Psoas muscle (tissue), 8 donors: ENCODE measurements around the gene CHRNA7. TPM values are rescaled to one million over a fixed set of nuclear protein-coding genes. Genes with fewer than 3 reads are reported as not detected.

ENCODE experiments used
- ATAC-seq, 4 donors: fragments of 200-7000 bp; cut with Tn5 transposase; one replicate each; pipeline ENCODE4 v1.9.1; 2020; ENCODE audit warnings: moderate library complexity in 3 of 4, mild to moderate bottlenecking in 2 of 4
- DNase-seq, 2 donors: peaks; one replicate each; pipeline ENCODE4 v3.0.0-alpha.2; 2020
- H3K27ac ChIP-seq: fragments of 200-600 bp; one replicate; pipeline ENCODE4 v1.8.0; 2022
- H3K27me3 ChIP-seq, 3 donors: fragments of 200-600 bp in 1 of 3; one replicate each; pipeline versions ENCODE4 v1.6.1 to v1.8.0; 2013 to 2022; ENCODE audit warnings: low read length in 2 of 3, mild to moderate bottlenecking in 2 of 3, moderate library complexity in 1 of 3; ENCODE audit not compliant: insufficient read depth in 3 of 3
- H3K36me3 ChIP-seq, 2 donors: fragments of 200-600 bp in 1 of 2; one replicate each; pipeline versions ENCODE4 v1.6.1 to v1.8.0; 2013 to 2022; ENCODE audit warnings: low read depth in 1 of 2, mild to moderate bottlenecking in 1 of 2, moderate library complexity in 1 of 2; ENCODE audit not compliant: insufficient read depth in 1 of 2
- H3K4me1 ChIP-seq: fragments of 200-600 bp; one replicate; pipeline ENCODE4 v1.8.0; 2022
- H3K4me3 ChIP-seq: fragments of 200-600 bp; one replicate; pipeline ENCODE4 v1.8.0; 2022; ENCODE audit warnings: mild to moderate bottlenecking
- H3K9me3 ChIP-seq: fragments of 200-600 bp; one replicate; pipeline ENCODE4 v1.8.0; 2022
- WGBS, 3 donors: extraction: QIAGEN DNeasy Blood & Tissue Kit; methylation state at CpG; one replicate each; pipeline versions ENCODE4 v1.1.6 to v1.1.7; 2013; 5-methylcytosine and 5-hydroxymethylcytosine counted together
- intact Hi-C, 2 donors: fragments of 100-400 bp; cut with DNase I; formaldehyde crosslinking; loops; one replicate each; pipeline versions ENCODE4 v1.11.0 to v1.14.2; 2022
- polyA plus RNA-seq, 3 donors: library from polyadenylated mRNA; stranded (reverse); fragments of 200-250 nt; gene quantifications; one replicate each; pipeline ENCODE4 v1.2.3, GENCODE V29; 2013
- total RNA-seq, 4 donors: library from RNA; stranded (reverse); fragmentation: NEBNext Ultra II Directional in 2 of 4; extraction: Animal tissue kit (Norgen Biotek cat#: 25700) in 2 of 4; gene quantifications; one replicate each; pipeline versions ENCODE4 v1.2.1 to v1.2.4, GENCODE V29; 2021 to 2023
- TF ChIP-seq, protein P1 (sequence below): fragments of 200-600 bp; IDR thresholded peaks from one replicate; pipeline ENCODE4 v1.8.0; 2022; ENCODE audit warnings: antibody characterized with exemption
- donor health status: healthy with polysubstance abuse.
- donor health status: DM: no; HTN: no; CAD: no; lungs with moderate emphysema.
- donor health status: Bipolar disorder and iron deficiency.
- donor health status: healthy.
- donor health status: DM: yes; HTN: yes; CAD: no.
- donor health status: DM: no; HTN: no; CAD: no.
- donor health status: DM: no; HTN: no; CAD: no.
- donor health status: DM: yes; HTN: yes; CAD: no.

Gene CHRNA7
- total and polyA plus RNA-seq, 7 donors: 0.18 to 1.9 (median 0.45) TPM

DNA sequence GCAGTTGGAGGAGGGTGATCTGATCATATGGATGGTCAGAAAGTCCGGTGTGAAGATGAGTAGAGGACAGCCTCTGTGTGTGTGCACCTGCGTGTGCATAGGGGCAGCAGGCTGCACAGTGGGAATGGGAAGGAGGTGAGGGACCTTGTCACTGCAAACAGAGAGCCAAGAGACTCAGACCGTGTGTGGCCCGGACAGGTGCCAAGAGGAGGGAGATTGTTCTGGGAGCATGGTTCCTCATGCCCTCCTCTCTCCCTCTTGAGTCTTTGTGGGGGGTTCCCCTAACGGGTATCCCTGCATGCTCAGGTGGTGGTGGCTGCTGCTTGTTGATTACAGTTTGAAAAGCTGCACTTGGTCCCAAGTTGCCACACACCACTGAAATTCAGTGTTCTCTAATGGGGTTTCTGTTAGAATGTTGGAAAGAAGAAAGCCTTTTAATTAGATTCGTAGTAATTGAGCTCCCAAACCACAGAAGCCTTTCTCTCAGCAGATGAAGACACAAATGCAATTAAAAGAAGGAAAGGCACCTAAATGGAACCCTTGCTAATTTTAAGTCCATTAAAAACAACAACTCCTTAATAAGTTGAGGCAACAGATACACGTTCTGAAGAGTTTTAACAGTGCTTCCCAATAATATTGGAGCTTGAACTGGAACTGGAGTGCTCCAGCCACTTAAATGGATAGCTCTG is 68.9 kb downstream of the CHRNA7 start:
- H3K9me3 ChIP-seq: no peaks in the 10 kb centered on the region
- H3K27me3 ChIP-seq: no peaks in the 10 kb centered on the region
- no peaks in the 10 kb centered on the region for H3K36me3 ChIP-seq
- WGBS, 3 donors: 58 to 70% (median 69%) methylated on average over 7 of the region's 7 CpGs
- DNase-seq (no peak), ATAC-seq (no peak)
- TF ChIP-seq, protein P1, sequence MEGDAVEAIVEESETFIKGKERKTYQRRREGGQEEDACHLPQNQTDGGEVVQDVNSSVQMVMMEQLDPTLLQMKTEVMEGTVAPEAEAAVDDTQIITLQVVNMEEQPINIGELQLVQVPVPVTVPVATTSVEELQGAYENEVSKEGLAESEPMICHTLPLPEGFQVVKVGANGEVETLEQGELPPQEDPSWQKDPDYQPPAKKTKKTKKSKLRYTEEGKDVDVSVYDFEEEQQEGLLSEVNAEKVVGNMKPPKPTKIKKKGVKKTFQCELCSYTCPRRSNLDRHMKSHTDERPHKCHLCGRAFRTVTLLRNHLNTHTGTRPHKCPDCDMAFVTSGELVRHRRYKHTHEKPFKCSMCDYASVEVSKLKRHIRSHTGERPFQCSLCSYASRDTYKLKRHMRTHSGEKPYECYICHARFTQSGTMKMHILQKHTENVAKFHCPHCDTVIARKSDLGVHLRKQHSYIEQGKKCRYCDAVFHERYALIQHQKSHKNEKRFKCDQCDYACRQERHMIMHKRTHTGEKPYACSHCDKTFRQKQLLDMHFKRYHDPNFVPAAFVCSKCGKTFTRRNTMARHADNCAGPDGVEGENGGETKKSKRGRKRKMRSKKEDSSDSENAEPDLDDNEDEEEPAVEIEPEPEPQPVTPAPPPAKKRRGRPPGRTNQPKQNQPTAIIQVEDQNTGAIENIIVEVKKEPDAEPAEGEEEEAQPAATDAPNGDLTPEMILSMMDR: no peak
- no peaks in the 10 kb centered on the region for H3K4me1 ChIP-seq
- H3K27ac ChIP-seq: no peak overlapping the region
- H3K4me3 ChIP-seq: no peak overlapping the region
- intact Hi-C loops: no loop called here

DNA sequence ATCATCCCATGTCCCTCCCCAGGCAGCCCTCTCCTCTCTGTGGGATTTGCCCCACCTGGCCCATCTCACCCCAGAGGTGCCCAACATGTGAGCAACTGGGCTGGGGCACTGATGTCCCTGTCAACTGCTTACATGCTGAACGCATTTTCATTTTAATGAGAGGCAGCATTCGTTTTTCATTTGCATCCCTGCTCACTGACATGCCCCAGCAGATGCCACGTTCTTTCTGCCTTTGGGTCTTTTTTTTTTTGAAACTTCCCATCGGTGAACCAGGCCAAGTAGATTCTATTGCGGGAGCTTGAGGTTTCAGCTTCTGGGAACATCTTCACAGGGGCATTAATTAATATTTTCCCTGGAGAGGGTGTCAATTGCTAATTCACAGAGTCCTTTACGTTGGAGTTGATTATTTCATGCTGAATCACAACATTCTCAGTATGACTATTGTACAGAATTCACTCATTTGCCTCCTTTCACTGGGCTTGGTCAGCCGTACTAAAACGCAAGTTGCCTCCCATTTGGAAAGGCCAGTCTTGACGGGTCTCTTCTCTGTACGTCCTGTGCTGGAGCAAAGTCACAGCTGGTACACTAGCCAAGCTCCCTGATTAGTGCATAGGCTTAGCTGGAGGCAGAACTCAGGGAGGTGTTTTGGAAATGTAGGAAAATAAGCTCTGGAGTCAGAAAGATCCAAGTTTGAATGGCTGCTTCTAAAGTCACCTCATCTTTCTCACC is 69.8 kb downstream of the CHRNA7 start:
- no peak overlapping the region for H3K27ac ChIP-seq
- intact Hi-C loops: no loop called here
- no peaks in the 10 kb centered on the region for H3K9me3 ChIP-seq
- 65 to 67% (median 66%) methylated on average over 10 of the region's 10 CpGs for WGBS, 3 donors
- H3K4me3 ChIP-seq: no peak overlapping the region
- ATAC-seq (no peak), DNase-seq (no peak)
- H3K4me1 ChIP-seq: no peaks in the 10 kb centered on the region
- H3K27me3 ChIP-seq: no peaks in the 10 kb centered on the region
- TF ChIP-seq, protein P1: no peak
- H3K36me3 ChIP-seq: no peaks in the 10 kb centered on the region

GRCh38 chr15:32104061-32104995 is 74.0 kb downstream of the CHRNA7 start:
- Histone ChIP-seq H3K4me3 (no peak overlapping the region), H3K9me3 (no peaks in the 10 kb centered on the region), H3K27me3 (no peaks in the 10 kb centered on the region), H3K27ac (no peak overlapping the region), H3K4me1 (peaks cover 11% of the 10 kb centered on the region), H3K36me3 (no peaks in the 10 kb centered on the region)
- no peak for DNase-seq
- ATAC-seq: peak in 2 of 4 donors; percentile 38 to 71
- intact Hi-C loops: no loop called here
- 63 to 72% (median 64%) methylated on average over 18 of the region's 18 CpGs for WGBS, 3 donors
- TF ChIP-seq, protein P1: no peak

DNA sequence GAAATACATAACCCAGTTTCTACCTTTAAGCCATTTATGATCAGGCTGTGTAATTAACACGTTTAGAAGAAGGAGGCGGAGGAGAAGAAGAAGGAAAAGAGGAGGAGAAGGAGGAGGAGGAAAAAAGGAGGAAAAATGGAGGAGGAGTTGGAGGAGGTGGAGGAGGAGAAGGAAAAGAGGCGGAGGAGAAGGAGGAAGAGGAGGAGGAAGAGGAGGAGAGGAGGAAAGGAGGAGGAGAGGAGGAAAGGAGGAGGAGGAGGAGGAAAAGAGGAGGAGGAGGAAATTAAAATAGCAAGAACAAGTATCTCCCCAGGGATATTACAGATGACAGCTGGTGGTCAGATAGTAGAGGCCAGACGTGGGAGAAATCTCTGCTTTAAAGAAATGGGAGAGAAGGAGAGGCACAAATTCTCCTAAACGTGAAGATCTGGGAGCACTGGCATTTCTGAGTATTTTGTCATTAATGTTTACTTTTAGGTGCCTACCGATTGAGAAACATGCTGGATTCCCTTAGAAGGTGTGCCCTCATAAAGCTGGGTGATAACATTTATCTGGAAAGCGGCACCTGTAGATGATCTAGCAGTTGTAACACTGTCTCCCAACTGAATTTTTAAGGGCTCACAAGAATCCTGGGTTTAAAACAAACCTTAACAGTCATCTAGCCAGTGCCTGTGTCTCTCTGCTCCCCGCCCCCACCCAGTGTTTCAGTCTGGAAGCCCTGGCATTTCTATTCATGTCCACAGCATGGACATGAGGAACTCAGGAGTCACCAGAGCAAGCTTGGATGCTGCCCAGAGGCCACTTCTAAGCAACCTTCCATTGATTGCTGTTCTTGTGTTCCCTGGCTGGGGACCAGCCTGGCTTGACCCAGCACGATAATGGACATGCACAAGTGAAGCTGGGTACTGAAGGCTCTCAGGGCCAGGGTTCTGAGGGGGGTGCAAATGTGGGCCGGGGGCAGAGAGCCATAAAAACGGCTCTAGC is 75.2 kb downstream of the CHRNA7 start:
- no peaks in the 10 kb centered on the region for H3K36me3 ChIP-seq
- no peaks in the 10 kb centered on the region for H3K27me3 ChIP-seq
- TF ChIP-seq, protein P1: no peak
- intact Hi-C loops: loop anchor here in 1 of 2 donors (2.0 kb wide), 1 partner anchor 69 kb away; no protein-coding TSS in a partner anchor
- no peak overlapping the region for H3K27ac ChIP-seq
- DNase-seq: peak in 1 of 2 donors; percentile 68
- ATAC-seq: peak in 3 of 4 donors; percentile 78 to 91 (median 81)
- H3K4me3 ChIP-seq: no peak overlapping the region
- H3K9me3 ChIP-seq: no peaks in the 10 kb centered on the region
- 41 to 46% (median 44%) methylated on average over 11 of the region's 11 CpGs for WGBS, 3 donors
- H3K4me1 ChIP-seq: peaks cover 11% of the 10 kb centered on the region
